SU-DHL-6 (cell line): ENCODE results near the gene BFSP1.

ENCODE experiments used
- EZH2phosphoT487 ChIP-seq: fragments of 200-600 bp; sonication (generic), shearing (Covaris generic); conservative IDR thresholded peaks from 2 replicates; pipeline ENCODE4 v1.6.1; 2018; ENCODE audit warnings: mild to moderate bottlenecking, antibody characterized with exemption, low read length, moderate library complexity, mixed read lengths
- TF ChIP-seq, protein P1 (sequence below): fragments of 200-600 bp; sonication (generic); IDR thresholded peaks from one replicate; pipeline ENCODE4 v1.5.1; 2017; ENCODE audit warnings: antibody characterized with exemption, mild to moderate bottlenecking, low read length, moderate library complexity; ENCODE audit not compliant: insufficient read depth, poor library complexity, severe bottlenecking

DNA sequence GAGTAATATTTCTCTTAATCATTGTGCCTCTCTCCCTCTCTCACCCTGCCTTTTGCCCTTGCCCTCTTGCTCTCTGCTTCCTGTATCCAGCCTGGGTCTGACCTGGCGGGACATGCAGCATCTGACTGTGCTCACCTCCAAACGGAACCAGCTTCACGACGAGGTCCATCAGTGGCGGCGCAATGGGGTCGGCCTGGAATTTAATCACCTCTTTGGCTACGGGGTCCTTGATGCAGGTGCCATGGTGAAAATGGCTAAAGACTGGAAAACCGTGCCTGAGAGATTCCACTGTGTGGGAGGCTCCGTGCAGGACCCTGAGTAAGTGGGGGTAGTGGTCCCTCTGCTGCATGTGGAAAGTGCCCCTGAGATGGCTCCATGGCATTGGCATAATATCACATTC lies 65.9 kb downstream of the BFSP1 start:
- TF ChIP-seq, protein P1, sequence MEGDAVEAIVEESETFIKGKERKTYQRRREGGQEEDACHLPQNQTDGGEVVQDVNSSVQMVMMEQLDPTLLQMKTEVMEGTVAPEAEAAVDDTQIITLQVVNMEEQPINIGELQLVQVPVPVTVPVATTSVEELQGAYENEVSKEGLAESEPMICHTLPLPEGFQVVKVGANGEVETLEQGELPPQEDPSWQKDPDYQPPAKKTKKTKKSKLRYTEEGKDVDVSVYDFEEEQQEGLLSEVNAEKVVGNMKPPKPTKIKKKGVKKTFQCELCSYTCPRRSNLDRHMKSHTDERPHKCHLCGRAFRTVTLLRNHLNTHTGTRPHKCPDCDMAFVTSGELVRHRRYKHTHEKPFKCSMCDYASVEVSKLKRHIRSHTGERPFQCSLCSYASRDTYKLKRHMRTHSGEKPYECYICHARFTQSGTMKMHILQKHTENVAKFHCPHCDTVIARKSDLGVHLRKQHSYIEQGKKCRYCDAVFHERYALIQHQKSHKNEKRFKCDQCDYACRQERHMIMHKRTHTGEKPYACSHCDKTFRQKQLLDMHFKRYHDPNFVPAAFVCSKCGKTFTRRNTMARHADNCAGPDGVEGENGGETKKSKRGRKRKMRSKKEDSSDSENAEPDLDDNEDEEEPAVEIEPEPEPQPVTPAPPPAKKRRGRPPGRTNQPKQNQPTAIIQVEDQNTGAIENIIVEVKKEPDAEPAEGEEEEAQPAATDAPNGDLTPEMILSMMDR: no peak
- no peak for TF ChIP-seq EZH2phosphoT487
